HG03064 (cell line): ENCODE data around the gene SPTLC1.

ENCODE experiments used
- ATAC-seq: cut with Tn5 transposase; IDR thresholded peaks from one replicate; pipeline ENCODE4 v1.9.1; 2021; ENCODE audit warnings: low read depth; ENCODE audit not compliant: unreplicated experiment

The SPTLC1 gene

DNA sequence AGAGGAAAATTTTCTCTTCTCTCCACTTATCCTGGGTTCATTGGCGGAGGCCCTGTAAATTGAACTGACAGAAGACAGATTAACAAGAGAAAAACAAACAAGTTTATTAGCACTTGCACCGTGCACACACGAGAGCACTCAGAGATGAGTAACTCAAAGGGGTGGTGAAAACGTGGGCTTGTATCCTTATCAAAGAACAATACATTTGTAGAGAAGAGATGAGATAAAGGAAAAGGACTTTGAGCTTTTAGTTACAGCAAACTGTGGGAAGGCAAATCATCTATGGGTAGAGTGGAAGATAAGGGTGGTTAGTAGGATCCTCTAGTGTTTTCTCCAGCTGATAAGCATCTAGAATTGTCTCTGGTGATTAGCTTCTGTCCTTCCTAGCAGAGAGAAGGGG is 120.8 kb downstream of the SPTLC1 start:
- ATAC-seq, result no peak

GRCh38 chr9:91992461-91993041 is 122.7 kb downstream of the SPTLC1 start:
- no peak for ATAC-seq

DNA sequence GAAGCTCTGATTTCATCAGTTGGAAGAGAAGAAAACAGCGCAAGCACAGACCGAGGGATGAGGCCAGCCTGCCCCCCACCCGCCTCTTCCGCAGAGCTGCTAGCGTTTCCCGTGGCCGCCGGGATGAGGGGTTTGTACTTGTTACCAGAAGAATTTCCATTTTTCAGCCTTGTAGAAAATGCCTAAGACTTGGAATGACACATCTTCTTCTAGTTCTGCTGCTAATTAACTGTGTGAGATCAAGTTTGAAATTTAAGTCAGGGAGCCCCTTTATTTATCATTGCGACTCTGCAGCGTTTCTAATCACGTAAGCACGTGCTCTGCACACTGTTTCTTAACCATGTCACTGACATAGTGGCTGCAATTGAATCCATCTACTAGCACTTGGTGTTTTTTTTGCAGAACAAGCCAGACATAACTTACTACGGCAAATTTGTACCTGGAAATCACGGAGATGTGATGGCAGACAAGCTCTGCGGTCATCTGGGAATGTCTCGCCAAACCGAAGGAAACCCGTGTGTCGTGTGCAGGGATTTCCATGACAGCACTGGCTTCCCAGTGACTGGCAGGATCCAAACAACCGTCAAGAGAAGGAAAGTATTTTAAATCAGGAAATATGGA is 123.4 kb downstream of the SPTLC1 start:
- ATAC-seq, result no peak

GRCh38 chr9:91986248-91986647 is 129.0 kb downstream of the SPTLC1 start:
- ATAC-seq, result no peak

DNA sequence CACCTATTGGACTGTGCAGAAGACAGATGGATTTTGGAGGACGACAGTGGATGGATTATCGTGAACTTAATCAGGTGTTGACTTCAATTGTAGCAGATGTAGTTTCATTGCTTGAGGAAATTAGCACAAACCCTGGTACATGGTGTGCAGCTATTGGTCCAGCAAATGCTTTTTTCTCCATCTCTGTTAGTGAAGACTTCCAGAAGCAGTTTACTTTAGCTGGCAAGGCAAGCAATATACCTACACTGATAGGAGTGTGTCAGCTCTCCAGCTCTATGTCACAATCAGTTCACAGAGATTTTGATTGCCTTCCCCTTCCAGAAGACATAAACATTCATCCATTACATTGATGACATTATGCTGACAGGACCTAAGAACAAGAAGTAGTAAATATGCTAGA is 129.5 kb downstream of the SPTLC1 start:
- ATAC-seq, result no peak
